Kidney glomerular epithelial cell (primary cell): Measurements from ENCODE around the gene SH3GL1.

Experiments used
- DNase-seq: peaks from one replicate; lab custom pipeline; 2025; lab: John Stamatoyannopoulos, UW

Gene SH3GL1

GRCh38 chr19:4375164-4376027 is 25.0 kb downstream of the SH3GL1 start:
- no peak for DNase-seq

GRCh38 chr19:4374498-4375163 is 25.7 kb downstream of the SH3GL1 start:
- peak; percentile 19 for DNase-seq

- no peak for DNase-seq
Measured at GRCh38 chr19:4373601-4374497, 26.5 kb downstream of the SH3GL1 start.

GRCh38 chr19:4373013-4373367 is 27.4 kb downstream of the SH3GL1 start:
- DNase-seq = no peak

GRCh38 chr19:4372165-4373012 is 28.0 kb downstream of the SH3GL1 start:
- DNase-seq = no peak

GRCh38 chr19:4371247-4372164 is 28.8 kb downstream of the SH3GL1 start:
- no peak for DNase-seq

DNA sequence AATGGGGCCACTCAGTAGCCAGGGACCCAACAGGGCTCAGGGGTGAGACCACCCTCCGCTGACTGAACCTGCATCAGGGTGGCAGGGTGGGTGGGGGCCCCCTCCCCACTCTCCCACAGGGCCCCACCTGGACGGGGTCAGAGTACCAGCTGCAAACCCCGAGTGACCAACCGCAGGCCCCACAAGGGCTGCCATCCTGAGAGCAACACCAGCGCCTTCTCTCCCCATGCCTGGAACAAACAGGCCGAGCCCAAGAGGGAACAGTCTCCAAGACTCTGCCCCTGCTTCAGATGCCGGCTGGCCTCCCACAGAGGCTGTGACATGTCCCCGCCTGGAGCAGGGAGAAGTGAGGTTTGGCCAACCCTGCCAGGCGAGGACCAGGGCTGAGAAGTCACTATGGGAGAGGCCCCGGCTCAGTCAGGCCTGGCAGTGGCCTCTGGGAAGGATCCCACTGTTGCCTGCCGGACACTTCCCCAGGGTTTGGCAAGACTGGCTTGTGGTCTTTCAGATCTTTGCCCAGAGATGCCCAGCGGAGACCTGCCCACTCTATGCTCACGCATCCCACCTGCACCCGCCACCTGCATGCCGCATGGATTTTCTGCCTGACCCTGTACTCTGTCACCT is 29.8 kb downstream of the SH3GL1 start:
- DNase-seq = no peak

DNA sequence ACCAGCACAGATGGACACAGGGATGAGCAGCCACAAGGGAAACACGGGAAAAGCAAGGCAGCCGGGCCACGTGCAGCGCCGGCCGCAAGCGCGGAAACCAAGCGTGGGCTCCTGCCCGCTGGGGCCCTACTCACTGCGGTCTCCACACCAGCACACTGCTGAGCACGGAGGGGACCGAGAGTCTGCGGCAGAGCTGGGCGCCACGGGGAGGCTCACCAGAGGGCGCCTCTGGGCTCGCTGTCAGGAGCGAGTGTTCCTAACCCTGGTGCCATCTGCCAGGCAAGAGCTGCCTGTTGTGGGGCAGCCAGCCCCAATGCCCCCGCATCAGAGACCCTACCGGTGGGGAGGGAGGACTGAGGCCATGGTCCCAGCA is 30.5 kb downstream of the SH3GL1 start:
- DNase-seq = no peak

DNA sequence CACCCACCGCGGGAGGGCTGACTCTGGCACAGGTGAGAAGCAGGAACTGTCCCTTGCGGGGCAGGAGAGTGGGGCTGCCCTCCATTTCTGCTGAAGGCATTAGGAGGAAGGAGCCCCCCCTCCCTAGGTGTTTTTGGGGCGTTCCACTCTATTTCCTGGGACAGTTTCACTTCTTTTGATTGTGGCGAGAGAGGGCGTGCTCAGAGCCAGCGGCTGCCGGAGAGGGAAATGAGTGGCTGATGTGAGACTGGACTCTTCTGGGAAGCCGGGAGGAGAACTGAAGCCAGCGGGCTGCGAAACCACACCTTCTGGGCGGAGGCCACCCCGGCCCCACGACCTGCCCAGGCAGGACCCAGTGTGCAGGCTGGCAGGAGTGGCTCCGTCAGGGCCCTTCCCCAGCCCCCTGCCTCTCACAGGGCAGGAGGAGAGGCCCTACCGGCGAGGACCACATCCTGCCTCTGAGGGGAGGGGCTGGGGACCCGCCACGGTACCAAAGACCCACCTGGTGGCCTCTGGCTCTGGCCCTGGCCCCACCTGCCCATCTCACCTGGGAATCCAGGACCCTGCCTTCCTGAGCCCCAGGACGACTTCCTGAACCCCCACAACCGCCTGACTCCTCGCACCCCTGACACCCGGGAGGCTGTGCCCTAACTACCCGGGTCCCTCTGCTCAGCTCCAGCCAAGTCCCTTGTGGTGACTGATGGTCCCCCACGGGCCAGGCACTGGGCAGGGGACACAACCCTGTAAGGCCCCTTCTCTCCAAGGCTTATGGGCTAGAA is 31.0 kb downstream of the SH3GL1 start:
- peak; percentile 75 for DNase-seq

DNA sequence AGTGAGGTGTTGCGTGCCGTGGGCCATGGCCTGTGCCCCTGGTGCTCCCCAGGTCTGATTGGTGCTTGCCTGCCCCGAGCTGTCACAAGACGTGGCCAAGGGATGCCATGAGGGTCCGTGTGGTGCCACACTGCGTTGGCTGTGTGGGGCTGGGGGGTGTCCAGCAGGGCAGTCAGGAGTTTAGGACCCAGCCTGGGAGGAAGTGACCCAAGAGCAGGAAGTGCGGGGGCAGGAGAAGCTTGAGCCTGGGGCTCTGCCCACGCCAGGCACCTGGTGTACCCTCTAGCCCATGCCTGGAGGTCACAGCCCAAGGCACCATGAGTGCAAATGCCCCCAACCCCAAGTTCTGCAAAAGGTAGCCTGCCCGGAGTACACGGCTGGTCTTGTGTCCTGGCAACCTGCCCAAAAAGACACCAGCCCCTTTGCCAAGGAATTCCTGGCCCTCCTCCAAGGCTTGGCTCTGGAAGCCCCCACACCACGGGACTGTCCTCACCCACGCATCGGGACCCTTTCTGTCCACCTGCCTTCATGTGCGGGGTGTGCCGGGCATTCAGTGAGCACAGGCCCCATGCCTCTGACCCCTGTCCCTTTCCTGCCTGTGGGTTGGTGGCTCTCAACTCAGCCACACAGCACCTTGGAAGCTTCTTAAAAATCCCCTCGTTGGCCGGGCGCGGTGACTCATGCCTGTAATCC is 32.1 kb downstream of the SH3GL1 start:
- no peak for DNase-seq

DNA sequence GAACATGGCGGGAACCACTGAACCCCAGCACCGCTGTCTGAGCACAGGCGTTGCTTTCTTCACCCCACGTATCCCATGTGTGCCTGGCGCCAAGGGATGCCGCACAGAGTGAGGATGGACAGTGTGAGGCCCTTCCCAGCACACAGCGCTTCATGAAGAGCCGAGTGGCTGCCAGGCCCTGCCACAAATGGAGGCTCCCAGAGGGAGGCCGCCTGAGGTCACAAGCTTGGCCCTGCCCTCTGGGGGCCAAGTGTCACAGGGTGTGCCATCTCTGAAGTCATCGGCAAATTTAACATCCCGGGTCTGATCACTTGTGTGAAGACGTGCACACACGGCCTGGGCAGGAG is 32.6 kb downstream of the SH3GL1 start:
- no peak for DNase-seq

- no peak for DNase-seq
Measured at GRCh38 chr19:4367336-4367723, 33.0 kb downstream of the SH3GL1 start.

- no peak for DNase-seq
Measured at GRCh38 chr19:4366666-4367335, 33.5 kb downstream of the SH3GL1 start.

DNA sequence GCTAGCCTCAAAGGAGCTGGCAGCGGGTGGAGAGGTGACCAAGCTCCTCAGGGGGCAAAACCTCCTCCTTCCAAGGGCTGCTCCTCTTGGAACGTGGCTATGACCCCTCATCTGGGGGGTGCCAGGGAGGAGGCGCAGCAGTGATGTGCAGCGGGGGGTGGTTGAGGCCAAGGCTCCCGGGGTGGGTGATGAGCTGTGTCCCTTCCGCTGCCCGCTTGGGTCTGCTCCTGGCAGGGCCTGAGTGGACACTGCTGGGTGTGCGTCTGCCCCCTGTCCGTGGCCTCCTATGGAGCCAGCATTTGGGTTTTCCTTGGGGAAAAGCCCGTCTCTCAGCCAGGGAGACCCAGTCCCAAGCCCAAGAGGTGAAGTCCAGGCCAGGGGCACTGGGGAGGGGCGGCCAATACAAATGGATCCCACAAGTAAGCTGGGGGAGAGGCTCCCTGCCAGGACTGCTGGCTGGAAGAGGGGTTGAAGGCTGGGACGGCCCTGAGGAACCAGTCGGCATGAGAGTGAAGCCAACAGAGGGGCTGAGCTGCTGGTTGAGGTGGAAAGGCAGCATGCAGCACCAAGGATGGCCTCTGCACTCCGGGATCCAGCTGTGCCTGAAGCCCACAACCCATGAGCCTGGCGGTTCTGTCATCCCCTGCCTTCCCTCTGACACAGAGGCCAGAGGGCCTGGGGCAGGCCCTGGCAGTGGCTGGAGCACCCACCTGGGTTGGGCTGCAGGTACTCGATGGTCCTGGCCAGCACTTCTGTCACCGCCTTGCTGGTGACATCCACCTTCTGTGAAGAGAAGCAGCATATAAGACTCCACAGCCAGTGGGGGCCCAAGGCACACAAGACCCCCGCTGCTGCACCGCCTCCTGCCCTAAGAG is 34.3 kb downstream of the SH3GL1 start:
- no peak for DNase-seq

- DNase-seq = no peak
Measured at GRCh38 chr19:4365341-4365740, 35.0 kb downstream of the SH3GL1 start.

GRCh38 chr19:4363571-4364304 is 36.6 kb downstream of the SH3GL1 start:
- DNase-seq = no peak
